ENCODE results near the gene EXOSC5.

GRCh38 chr19:41371541-41371940, 25.6 kb downstream of the EXOSC5 start:
- TF ChIP-seq POLR2A (IDR thresholded peaks at IDR 0.05; ENCODE audit: low read depth, low read length) (no peak), CTCF (conservative IDR thresholded peaks at IDR 0.05; ENCODE audit: low read depth, low read length) (no peak), BHLHE40 (IDR thresholded peaks at IDR 0.05; ENCODE audit: low read depth, low read length) (no peak), RFX5 (IDR thresholded peaks at IDR 0.05; ENCODE audit: low read depth, low read length) (no peak), CHD1 (IDR thresholded peaks at IDR 0.05; ENCODE audit: low read depth, low read length) (no peak), RAD21 (IDR thresholded peaks at IDR 0.05; ENCODE audit: low read length) (no peak), CEBPB (IDR thresholded peaks at IDR 0.05; ENCODE audit: low read depth, low read length) (no peak), USF2 (IDR thresholded peaks at IDR 0.05; ENCODE audit: low read depth, low read length) (no peak), ELK1 (IDR thresholded peaks at IDR 0.05; ENCODE audit: borderline replicate concordance, low read depth, low read length) (no peak), MXI1 (IDR thresholded peaks at IDR 0.05; ENCODE audit: borderline replicate concordance, low read depth, low read length) (no peak), SMC3 (IDR thresholded peaks at IDR 0.05; ENCODE audit: low read depth, low read length) (no peak), FOS (IDR thresholded peaks at IDR 0.05; ENCODE audit: low read depth, low read length) (no peak), MAFK (IDR thresholded peaks at IDR 0.05; ENCODE audit: low read depth, low read length) (no peak), RCOR1 (IDR thresholded peaks at IDR 0.05; ENCODE audit: insufficient replicate concordance, low read length) (no peak)
